AG08395 (cell line): ENCODE measurements around the gene LZTR1.

Experiments used
- DNase-seq: peaks from one replicate; pipeline ENCODE4 v3.0.0; 2012; ENCODE audit warnings: mixed read lengths, low spot score

The LZTR1 gene

DNA sequence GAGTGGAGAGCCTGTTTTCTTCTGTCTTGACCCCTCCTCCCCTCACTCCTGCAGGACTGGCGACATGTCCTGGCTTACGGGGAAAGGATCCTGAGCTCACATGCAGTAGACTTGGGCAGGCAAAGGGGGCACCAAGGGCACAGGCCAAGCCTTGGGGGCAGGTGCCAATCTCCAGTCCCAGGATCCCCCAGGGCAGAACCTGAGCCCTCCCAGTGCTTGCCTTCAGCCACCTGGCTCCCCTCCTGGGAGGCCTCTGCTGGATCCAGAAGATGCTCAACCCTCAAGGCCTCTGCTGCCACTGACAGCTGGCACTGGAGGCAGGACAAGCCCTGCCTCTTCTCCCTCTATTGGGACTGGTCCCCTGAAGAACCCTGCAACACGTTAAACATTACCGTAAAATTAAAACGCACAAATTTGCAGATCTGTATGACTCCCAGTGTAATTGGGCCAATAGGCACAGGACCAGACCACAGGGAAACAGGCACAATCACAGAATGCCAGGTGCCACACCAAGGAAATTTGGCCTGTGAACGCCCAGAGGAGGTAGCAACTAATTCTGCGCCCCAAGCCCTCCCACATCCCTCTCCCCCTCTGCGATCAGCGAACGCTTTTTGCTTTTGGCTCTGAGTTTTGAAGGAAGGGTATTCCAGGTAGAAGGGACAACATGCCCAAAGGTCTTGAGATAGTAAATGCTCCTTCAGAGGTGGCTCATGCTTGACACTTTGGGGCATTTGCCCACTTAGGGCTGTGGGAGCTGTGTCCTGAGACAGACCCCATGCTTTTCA, 967 bp upstream of the LZTR1 start:
- no peak for DNase-seq

DNA sequence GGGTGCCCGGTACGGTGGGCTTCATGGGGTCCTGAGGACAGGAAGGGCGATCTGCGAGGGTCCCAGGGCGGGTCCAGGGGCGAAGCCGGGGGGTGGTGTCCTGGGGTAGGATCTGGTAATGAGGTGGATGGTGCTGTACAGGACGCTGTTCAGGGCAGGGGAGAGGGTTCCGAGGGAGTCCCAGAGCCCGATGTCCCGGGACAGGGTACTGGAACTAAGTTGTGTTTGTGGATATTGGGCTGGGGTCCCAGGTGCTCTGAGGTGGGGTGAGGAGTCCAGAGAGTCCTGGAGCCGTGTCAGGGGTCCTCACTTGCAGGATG, 426 bp downstream of the LZTR1 start:
- no peak for DNase-seq

DNA sequence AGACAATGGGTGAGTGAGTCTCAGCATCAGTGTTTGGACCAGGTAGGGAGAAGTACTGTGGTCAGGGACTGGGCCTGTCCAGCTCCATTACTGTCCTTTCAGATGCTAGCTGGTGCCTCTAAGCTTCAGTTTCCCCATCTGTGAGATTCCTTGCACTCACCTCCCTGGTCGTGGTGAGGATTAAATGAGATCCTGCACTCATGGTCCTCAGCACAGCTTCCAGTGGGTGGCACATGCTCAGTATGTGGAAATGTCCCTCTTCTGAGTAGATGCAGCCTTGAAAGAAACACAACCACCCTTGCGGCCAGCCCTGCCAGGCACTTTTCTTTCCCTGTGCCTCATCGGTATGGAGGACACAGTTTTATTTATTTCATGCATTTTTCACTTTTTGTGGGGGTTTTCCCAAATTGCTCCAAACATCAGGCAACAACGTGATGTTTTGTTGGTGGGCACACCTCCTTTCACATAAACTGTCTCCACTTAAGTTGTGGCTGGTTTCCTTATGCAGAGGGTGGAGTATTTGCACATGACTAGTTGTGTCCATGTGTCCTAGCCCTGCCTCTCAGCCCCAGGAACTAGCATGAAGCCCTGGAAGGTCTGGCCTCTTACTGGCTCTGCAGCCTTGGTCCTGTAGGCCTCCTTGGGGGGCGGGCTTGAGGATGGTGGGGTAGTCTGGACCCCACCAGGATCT, 1.1 kb downstream of the LZTR1 start:
- DNase-seq = no peak

DNA sequence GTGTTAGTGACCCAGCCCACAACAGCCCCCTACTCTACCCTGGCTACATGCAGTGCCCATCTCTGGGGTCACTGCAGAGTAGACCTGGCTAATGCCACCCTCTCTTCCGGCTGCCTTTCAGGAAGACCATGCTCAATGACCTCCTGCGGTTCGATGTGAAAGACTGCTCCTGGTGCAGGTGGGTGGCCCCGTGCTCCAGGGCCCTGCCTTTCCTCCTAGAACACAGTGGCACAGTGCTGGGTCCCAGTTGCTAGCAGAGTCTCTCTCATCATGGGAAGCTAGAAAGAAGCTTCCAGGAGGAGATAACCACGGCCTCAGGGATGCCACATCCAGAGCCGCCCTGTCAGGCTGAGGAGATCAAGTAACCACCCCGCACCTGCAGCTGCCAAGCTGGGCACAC, 3.6 kb downstream of the LZTR1 start:
- no peak for DNase-seq

DNA sequence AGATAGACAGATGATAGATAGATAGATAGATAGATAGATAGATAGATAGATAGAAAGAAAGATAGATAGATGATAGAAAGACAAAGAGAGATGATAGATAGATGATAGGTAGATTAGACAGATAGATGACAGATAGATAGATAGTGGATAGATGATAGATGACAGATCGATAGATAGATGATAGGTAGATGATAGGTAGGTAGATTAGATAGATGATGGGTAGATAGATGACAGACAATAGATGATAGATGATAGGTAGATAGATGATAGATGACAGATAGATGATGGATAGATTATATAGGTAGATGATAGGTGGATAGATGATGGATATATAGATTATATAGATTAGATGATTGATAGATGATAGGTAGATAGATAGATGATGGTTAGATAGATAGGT, 4.3 kb downstream of the LZTR1 start:
- DNase-seq = no peak

DNA sequence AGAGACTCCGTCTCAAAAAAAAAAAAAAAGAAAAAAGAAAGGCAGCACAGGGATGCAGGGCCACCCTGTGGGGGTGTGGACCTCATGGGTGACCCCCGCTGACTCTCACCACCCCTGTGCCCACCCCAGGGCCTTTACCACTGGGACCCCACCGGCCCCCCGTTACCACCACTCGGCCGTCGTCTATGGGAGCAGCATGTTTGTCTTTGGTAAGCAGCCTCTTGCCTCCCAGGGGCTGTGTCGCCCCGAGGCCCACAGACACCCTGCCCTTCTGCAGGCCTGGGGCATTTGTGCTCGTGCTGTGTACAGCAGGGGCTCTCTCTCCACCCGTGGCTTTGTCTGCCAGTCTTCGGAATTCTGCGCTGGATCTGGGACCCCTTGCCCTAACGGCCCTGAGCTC, 5.3 kb downstream of the LZTR1 start:
- DNase-seq = no peak

DNA sequence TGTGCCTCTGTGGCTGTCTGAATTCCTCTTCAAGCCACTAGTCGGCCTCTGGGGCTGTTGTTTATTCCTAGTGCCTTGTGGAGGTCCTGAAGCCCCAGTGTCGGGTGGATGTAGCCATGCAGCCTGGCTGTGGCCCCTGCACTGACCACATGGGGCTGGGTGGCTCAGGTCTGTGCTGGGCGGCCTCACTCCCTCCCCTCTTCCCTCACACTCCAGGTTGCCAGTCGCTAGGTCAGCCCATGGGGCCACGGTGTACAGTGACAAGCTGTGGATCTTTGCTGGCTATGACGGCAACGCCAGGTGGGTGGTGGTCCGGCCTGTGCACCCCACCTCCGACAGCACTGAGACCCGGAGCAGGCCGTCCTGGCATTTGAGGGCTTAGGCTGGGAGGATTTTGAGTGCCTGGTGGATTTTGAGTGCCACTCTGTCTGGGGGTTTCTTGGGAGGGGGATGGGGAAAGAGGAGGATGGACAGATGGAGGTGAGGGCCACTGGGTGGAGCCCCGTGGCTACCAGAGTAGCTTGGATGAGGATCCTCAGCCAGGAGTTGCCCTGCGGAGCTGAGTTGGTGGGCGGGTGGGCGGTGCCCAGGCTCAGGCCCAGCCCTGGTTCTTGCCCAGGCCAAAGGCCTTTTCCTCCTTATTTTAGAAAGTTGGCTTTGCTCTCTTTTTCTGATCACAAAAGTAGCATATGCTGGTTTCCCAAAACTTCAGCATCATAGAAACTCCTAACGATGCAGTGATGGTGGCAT, 6.7 kb downstream of the LZTR1 start:
- DNase-seq = no peak

DNA sequence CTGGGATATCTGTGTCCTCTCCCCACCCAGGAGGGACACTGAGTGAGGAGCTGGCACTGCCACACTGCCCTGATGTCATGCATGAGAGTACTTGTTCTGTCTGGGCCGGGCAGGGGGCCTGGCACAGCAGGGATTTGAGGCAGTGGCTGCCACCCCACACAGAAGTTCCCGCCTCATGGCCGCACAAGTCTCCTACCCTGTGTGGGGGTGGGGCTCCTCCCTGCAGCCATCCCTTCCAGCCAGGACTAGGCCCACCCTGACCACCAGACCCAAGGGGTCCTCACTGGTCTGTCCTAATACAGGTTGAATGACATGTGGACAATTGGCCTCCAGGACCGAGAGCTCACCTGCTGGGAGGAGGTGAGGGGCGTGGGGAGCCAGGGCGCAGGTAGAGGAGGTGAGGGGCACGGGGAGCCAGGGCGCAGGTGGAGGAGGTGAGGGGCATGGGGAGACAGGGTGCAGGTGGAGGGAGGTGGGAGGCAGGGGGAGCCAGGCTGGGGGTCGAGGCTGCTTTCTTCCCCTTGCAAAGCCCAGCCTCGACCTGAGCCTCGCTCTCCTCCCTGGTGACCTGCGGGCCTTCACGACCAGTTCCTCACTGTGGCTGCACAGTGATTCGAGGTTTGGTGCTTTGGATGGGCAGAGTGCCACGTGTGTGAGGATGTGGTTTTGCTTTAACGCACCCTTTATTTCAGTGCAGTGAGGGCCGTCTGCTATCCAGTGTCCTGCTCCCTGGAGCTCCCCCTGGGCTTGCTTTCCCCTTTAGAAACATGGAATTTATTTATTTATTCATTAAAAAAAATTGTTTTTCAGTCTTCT, 7.4 kb downstream of the LZTR1 start:
- DNase-seq = no peak

DNA sequence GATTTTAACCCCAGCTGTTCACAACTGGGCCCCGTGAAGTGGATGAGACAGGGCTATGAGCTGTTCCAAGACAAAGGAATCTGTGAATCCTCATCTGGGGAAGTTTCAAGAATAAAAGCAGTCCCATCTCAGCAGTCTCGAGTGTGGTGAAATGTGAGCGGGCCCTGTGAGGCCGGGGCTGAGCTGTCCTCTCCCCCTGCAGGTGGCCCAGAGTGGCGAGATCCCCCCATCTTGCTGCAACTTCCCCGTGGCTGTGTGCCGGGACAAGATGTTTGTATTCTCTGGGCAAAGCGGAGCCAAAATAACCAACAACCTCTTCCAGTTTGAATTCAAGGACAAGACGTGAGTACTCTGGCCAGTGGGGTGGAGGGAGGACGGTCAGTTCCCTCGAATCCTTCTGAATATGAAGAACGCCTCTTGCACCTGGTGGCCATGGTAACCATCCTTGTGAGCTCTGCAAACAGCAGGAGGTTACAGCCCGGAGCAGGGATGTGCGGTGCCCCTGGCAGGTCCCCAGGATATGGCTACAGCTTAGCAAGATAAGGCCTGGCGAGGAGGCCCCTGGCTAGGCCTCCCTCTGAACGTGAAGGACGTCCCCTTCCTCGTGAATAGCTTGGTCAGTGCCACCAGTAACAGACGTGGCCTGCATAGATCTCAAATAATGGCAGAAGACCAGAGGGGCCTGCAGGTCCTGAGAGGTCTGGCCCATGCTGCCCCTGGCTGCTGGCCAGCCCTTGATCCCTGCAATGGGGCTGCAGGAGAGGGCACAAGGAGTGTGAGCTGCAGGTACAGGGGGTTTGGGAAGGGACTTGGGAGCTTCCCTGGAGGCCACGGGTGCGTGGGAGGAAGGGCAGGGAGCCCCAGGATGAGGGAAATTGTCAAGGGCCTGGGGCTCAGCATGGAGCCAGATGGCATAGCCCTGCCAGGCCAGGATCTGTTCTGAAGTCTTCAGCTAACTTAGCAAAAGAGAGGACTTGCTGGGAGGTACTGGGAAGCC, 8.4 kb downstream of the LZTR1 start:
- DNase-seq = no peak

DNA sequence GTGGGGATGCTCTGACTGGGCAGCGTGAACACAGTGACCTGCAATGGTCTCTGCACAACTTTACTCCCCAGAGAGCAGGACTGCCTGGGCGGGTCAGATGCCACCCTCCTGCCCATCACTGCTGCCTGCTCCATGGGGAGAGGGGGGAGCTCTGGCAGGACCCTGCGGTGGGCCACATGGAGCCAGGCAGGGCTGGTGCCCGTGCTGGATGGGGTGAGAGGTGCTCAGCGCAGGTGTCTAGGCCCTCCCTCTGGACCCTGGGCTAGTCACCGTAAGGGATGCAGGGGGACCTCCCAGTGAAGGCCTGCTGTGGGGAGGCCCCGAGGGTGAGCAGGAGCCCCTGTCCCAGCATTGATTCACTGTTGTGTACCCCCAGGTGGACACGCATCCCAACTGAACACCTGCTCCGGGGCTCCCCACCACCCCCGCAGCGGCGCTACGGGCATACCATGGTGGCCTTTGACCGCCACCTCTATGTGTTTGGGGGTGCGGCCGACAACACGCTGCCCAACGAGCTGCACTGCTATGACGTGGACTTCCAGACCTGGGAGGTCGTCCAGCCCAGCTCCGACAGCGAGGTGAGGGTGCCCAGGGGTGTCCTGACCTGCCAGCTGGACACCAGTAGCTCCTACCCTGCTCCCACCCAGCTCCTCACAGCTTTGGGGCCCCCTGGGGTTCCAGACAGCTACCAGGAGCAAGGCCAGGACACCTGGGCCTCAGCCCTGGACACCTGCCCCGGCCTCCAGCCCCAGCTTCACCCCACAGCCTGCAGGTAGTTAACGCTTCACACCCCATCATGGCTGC, 9.4 kb downstream of the LZTR1 start:
- DNase-seq = no peak

DNA sequence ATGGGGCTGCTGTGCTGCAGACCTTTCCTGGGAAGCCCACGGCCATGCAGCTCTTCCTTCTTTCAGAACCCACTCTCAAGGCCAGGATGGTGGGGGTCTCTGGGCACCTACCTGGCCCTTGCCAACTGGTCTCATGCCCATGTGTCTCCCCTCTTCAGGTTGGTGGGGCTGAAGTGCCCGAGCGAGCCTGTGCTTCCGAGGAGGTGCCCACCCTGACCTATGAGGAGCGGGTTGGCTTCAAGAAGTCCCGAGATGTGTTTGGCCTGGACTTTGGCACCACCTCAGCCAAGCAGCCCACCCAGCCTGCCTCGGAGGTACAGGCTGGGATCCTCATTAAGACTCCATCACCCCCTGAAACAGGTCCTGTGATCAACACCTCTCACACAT, 10.0 kb downstream of the LZTR1 start:
- no peak for DNase-seq

DNA sequence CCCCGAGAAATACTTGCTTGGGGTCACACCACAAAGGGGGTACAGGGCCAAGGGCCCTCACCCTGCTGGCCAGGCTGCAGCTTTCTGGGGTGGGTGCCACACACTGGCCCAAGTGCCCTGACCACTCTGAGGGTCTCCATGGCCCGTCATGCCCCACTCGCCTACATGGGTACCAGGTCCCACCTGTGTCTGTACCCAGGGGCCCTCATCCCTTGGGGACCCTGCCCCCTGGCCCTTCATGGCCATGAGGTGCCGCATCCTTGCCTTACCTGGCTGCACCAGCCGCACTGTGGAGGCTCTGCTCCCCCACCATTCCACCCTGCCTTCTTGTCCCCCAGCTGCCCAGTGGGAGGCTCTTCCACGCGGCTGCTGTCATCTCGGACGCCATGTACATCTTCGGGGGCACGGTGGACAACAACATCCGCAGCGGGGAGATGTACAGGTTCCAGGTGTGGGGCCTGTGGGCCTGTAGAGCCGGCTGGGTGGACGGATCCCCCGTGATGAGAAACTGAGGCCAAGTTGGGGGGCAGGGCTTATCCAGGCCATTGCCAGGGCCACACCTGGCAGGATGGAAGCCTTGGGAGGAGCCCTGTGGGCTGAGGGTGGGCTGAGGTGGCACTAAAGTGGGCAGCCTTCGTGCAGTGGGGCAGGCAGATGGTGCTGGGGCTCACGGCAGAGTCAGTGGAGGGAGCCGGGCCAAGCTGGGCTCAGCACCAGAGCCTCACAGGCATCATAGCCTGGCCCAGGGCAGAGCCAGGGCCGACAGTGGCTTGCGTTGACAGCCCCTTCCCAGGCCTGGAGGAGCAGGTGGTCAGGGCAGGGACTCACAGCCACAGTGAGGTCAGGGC, 10.6 kb downstream of the LZTR1 start:
- DNase-seq = no peak

DNA sequence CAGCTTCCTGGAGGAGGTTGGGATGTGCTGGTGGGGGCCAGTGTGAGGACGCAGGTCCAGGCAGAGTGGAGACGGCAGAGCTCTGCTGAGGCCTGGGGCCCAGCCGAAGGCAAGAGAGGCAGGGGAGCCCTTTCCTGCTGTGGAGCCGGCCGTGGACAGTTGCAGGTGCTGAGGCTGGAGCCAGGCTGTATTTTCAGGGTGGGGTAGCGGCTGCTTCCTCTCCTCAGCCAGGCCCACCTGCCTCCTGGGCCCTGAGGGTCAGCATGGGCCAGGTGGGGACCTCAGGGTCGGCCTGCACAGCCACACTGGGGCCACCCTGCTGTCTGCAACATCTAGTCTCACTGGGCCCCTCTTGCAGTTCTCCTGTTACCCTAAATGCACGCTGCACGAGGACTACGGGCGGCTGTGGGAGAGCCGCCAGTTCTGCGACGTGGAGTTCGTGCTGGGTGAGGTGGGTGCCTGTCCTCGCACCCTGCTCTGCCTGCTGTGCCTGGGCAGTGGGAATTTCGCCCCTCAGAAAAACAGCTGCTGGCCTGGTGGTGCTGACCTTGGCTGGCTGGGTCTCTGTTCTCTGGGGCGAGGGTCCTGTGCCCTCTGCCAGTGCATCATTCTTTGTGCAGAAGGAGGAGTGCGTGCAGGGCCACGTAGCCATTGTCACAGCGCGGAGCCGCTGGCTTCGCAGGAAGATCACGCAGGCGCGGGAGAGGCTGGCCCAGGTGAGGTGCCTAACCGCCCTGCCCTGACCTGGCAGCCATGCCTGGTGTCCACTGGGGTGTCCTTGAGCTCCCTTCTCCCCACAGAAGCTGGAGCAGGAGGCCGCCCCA, 11.4 kb downstream of the LZTR1 start:
- DNase-seq = no peak

DNA sequence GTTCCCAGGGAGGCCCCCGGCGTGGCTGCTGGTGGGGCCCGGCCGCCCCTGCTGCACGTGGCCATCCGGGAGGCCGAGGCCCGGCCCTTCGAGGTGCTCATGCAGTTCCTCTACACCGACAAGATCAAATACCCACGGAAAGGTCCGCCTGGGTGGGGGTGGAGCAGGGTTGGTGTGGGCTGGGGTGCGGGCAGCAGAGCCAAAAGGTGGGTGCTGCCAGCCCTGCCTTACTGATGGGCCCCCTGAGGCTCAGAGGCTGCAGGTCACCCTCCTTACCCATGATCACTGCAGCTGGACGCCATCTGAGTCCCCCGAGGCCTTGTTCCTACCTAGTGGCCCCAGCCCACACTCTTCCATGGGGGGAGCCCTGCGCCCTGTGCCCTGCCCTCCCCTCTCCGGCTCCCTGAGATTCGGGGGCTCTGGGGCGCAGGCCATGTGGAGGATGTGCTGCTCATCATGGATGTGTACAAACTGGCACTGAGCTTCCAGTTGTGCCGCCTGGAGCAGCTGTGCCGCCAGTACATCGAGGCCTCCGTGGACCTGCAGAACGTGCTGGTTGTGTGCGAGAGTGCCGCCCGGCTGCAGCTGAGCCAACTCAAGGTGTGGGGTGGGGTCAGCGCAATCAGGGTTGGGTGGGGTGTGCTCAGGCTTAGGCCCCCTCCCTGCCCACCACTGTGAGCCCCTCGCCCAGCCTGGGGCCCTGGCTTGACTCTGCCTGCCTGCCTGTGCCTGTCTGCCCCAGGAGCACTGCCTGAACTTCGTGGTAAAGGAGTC, 12.2 kb downstream of the LZTR1 start:
- no peak for DNase-seq

DNA sequence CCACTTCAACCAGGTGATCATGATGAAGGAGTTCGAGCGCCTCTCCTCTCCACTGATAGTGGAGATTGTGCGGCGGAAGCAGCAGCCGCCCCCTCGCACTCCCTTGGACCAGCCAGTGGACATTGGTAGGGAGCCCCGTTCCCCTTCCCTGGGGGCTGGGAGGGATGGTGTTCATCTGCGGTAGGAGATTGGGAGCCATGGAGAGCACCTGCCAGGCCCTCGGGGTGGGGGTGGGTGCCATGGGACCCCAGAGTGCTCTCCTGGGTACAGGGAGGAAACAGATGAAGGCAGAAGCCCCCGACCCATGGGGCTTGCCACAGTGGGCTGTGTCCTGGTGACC, 12.8 kb downstream of the LZTR1 start:
- no peak for DNase-seq

DNA sequence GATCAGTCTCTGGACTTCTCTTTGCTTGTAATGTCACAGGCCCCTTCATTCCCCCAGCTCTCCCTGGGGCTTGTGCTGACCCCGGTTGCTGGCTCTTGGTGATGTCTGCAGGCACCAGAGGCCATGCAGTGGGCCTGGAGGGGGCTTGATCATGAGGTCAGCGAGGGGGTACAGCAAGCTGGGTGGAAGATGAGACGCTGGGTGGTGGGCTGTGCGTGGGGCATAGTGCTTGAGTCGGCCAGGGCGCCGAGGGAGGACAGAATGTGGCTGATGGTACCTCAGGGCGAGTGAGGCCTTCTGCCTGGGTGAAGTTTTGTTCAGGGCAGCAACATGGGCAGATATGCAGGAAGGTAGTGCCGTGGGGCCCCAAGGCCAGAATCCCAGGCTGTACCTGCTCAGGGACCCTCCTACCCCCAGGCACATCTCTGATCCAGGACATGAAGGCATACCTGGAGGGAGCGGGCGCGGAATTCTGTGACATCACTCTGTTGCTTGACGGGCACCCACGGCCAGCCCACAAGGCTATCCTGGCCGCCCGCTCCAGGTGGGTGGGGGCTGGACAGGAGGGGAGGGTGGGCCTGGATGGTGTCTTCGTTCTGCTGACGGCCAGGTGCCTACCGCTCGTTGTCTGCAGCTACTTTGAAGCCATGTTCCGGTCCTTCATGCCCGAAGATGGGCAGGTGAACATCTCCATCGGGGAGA, 13.4 kb downstream of the LZTR1 start:
- DNase-seq = no peak

DNA sequence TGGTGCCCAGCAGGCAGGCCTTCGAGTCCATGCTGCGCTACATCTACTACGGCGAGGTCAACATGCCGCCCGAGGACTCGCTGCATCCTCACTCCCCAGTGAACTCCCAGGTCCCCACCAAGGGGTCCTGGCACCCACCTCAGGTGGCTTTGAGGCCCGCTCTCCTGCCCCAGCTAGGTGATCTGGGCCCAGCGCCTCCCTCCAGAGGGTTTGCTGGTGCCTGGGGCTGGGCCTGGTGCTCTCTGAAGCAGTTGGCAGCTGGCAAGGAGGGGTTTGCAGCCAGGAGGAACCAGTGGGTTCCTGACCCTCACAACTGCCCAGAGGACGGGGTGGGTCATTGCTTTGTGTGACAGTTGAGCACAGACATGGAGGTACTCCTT, 13.9 kb downstream of the LZTR1 start:
- DNase-seq = no peak
